Measurements from ENCODE around the gene GPR157.

DNA sequence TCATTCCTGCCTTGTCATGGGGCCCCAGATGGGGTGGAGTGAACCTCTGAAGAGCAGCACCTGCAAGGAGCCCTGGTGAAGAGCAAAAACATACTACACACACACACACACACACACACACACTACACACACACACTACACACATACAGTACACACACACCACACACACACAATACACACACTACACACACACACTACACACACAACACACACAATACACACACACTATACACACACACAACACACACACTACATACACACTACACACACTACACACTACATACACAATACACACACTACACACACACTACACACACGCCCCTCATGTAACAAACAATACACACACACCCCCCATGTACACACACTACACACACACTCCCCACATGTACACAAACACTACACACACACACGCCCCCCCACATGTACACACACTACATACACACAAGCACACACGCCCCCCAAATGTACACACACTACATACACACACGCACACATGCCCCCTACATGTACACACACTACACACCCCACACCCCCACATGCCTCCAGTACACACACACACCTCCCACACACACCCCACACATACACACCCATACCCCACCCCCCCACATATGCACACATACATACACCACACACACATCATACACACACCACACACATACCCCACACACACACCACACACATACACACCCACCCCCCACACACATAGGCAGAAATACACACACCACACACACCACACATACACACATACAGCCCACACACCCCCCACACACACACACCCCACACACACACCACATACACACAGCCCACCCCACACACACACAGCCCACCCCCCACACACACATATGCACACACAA lies 68.8 kb downstream of the GPR157 start:
- TF ChIP-seq CTCF (IDR thresholded peaks at IDR 0.05) (no peak), POLR2A (IDR thresholded peaks at IDR 0.05) (no peak)

Measured in right lobe of liver (tissue), 4 donors.